H1 (cell line): ENCODE data around the gene DCUN1D4. TPM values are rescaled to one million over a fixed set of nuclear protein-coding genes. Genes with fewer than 3 reads are reported as not detected.

Experiments used
- CHD1 ChIP-seq: IDR thresholded peaks from 2 replicates; pipeline ENCODE4 v1.6.1; 2012; ENCODE audit warnings: low read depth, low read length, improper control_type of control experiment
- E2F6 ChIP-seq: IDR thresholded peaks from 2 replicates; pipeline ENCODE4 v1.6.1; 2012; ENCODE audit warnings: inconsistent platforms
- HDAC6 ChIP-seq: IDR thresholded peaks from one replicate; pipeline ENCODE4 v1.7.1; 2012; ENCODE audit warnings: low read depth, mild to moderate bottlenecking, inconsistent platforms, low read length, moderate library complexity
- SUZ12 ChIP-seq: fragments of 200-600 bp; sonication (generic); IDR thresholded peaks from 2 replicates; pipeline ENCODE4 v1.6.1; 2012; ENCODE audit warnings: mild to moderate bottlenecking, inconsistent platforms, low read length, moderate library complexity, mixed read lengths
- polyA plus RNA-seq, 7 experiments: library from polyadenylated mRNA; depleted of rRNA in 3 of 7; stranded (reverse) in 5 of 7; unstranded in 2 of 7; fragments of >200 nt in 5 of 7; fragments of 200-250 nt in 2 of 7; gene quantifications; 1 replicate in 5 of 7; 2 replicates in 1 of 7; 4 replicates in 1 of 7; pipeline versions ENCODE4 v1.2.1 to v1.2.3, GENCODE V29; 2011 to 2013; ENCODE audit warnings: missing spikeins in 2 of 7, mixed read lengths in 2 of 7
- total RNA-seq: library from RNA; stranded (reverse); fragmentation: NEBNext Ultra II Directional; extraction: Animal tissue kit (Norgen Biotek cat#: 25700); gene quantifications from 2 replicates; pipeline ENCODE4 v1.2.1, GENCODE V29; 2021

DCUN1D4 gene
- total and polyA plus RNA-seq, 2 of the 8 experiments (the other 6 are each of a cell fraction or from before 2014, with no cell fraction given): 22.9 to 55.9 TPM

GRCh38 chr4:51842167-51842553, 793 bp upstream of the DCUN1D4 start (continued):
- TF ChIP-seq HDAC6: no peak
- peak; percentile 35; the same call in 1 of the 2 replicates for TF ChIP-seq SUZ12
- peak; percentile 68 for TF ChIP-seq E2F6
- no peak for TF ChIP-seq CHD1
